ENCODE results near the gene COBL.

COBL gene

DNA sequence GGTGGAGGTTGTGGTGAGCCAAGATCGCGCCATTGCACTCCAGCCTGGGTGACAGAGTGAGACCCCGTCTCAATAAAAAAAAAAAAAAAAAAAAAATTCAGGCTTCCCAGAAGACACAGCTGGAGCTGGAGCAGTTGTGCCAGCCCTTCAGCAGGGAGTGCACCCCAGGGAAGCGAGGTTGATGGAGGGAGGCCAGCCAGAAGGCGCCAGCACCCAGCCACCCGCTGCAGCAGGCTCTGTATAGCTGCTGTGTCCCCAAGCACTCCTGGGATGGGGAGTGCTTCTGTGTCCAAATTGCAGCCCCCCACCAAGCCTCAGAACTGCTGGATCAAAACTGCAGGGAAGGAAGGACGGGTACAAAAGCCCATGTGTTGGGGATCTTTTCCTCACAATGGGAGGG, 47.8 kb downstream of the COBL start:
- TF ChIP-seq TAF1 (IDR thresholded peaks at IDR 0.05; ENCODE audit: borderline replicate concordance, insufficient read depth, low read length) = no peak
- TF ChIP-seq FOXP2 (optimal IDR thresholded peaks at IDR 0.05; ENCODE audit: borderline replicate concordance, extremely low read depth, extremely low read length, insufficient read depth) = no peak
- no peak for TF ChIP-seq SIN3A (IDR thresholded peaks at IDR 0.05; ENCODE audit: borderline replicate concordance, insufficient read depth, low read length)
- TF ChIP-seq POLR2AphosphoS5 (IDR thresholded peaks at IDR 0.05; ENCODE audit: low read depth, low read length) = no peak
- TF ChIP-seq, protein P1, sequence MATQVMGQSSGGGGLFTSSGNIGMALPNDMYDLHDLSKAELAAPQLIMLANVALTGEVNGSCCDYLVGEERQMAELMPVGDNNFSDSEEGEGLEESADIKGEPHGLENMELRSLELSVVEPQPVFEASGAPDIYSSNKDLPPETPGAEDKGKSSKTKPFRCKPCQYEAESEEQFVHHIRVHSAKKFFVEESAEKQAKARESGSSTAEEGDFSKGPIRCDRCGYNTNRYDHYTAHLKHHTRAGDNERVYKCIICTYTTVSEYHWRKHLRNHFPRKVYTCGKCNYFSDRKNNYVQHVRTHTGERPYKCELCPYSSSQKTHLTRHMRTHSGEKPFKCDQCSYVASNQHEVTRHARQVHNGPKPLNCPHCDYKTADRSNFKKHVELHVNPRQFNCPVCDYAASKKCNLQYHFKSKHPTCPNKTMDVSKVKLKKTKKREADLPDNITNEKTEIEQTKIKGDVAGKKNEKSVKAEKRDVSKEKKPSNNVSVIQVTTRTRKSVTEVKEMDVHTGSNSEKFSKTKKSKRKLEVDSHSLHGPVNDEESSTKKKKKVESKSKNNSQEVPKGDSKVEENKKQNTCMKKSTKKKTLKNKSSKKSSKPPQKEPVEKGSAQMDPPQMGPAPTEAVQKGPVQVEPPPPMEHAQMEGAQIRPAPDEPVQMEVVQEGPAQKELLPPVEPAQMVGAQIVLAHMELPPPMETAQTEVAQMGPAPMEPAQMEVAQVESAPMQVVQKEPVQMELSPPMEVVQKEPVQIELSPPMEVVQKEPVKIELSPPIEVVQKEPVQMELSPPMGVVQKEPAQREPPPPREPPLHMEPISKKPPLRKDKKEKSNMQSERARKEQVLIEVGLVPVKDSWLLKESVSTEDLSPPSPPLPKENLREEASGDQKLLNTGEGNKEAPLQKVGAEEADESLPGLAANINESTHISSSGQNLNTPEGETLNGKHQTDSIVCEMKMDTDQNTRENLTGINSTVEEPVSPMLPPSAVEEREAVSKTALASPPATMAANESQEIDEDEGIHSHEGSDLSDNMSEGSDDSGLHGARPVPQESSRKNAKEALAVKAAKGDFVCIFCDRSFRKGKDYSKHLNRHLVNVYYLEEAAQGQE (IDR thresholded peaks at IDR 0.05; ENCODE audit: insufficient read depth in 1 of 2, low read depth in 2 of 2, low read length in 2 of 2) = no peak

DNA sequence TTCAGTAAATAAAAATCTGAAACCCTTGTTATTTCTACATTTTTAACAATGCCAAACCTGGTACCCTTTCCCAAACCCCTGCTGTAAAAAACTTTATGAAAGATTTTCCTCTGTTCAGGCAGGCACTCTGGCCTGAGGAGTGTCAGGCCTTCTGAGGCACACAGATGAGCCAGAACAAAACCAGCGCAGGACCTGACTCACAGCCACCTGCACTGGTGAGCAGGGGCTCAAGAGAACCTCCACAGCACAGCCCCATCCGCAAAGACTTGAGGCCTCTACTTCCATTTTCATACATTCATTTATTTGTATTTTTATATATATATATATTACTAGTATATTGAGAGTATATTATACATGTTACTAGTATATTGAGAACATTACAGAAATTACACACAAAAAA, 49.4 kb downstream of the COBL start:
- no peak for TF ChIP-seq SIN3A (IDR thresholded peaks at IDR 0.05; ENCODE audit: borderline replicate concordance, insufficient read depth, low read length)
- TF ChIP-seq TAF1 (IDR thresholded peaks at IDR 0.05; ENCODE audit: borderline replicate concordance, insufficient read depth, low read length) = no peak
- TF ChIP-seq POLR2AphosphoS5 (IDR thresholded peaks at IDR 0.05; ENCODE audit: low read depth, low read length) = no peak
- TF ChIP-seq, protein P1 (IDR thresholded peaks at IDR 0.05; ENCODE audit: insufficient read depth in 1 of 2, low read depth in 2 of 2, low read length in 2 of 2) = no peak

DNA sequence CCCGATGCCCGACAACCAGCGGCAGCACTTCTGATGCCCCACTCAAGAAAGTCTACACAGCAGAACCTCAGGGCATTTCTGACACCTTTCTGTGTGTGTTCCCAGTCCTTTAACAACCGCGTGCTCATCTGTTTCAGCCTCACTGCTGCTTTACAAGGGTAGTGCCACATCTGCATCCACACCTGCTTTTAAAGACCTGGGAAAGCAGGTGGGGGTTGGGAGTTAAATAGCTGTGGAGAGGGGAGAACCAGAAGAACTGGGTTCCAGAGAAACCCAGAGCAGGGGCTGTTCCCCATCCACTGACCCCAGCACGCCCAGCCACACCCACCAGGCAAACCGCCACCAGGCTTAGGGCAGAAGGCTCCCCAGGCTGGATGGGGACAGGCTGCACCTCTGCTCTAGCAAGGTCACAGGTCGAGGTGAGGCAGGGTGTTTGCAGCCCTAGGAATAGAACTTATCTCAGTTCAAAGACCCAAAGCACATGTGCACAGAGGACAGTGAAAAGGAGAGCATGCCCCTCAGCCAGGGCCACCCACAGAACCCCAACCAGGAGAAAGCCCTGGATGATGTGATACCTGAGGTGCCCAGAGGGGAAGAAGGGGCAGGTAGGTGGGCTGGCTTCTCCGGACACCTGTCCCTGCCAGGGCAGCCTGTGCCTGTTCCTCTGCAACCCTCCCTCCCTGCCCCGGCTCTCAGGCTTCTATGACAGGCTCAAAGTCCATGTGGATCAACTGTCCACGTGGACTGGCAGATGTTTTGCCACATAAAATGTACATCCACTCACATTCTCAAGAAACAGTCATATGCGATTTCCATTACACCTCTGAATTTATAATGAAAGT, 51.3 kb downstream of the COBL start:
- TF ChIP-seq, protein P1 (IDR thresholded peaks at IDR 0.05; ENCODE audit: insufficient read depth in 1 of 2, low read depth in 2 of 2, low read length in 2 of 2) = no peak
- no peak for TF ChIP-seq TAF1 (IDR thresholded peaks at IDR 0.05; ENCODE audit: borderline replicate concordance, insufficient read depth, low read length)
- no peak for TF ChIP-seq POLR2AphosphoS5 (IDR thresholded peaks at IDR 0.05; ENCODE audit: low read depth, low read length)
- no peak for TF ChIP-seq FOXP2 (optimal IDR thresholded peaks at IDR 0.05; ENCODE audit: borderline replicate concordance, extremely low read depth, extremely low read length, insufficient read depth)
- no peak for TF ChIP-seq SIN3A (IDR thresholded peaks at IDR 0.05; ENCODE audit: borderline replicate concordance, insufficient read depth, low read length)

DNA sequence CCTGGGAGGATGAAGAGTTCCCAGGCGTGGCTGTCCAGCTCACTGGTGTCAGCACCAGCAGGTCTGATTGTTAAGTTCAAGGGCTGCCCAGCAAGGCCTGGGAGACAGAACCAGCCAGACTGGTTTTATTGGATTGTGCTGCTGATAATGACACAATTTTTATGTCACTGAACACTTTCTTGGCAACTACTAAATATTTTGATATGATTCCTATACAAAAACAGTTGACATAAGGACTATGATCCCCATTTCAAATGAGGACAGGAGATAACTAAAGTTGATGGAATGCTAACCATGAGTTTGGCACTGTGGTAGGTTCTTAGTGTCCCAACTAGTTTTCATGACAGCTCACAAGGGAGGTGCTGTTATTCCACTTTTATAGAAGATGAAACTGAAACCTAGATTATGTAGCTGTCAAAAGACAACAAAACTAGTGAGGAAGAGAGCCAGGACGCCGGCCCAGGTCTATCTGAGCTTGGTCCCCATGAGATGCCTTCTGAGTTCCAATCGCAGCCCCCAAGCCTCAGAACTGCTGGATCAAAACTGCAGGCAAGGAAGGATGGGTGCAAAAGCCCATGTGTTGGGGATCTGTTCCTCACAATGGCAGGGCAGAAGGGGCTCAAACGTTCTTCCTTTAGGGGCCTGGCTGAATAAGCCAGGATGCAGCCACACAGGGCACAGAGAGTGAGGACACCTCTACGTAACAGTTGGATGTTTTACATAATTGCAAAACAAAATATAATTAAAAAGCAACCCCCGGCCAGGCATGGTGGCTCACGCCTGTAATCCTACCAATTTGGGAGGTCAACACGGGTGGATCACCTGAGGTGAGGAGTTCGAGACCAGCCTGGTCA, 52.8 kb downstream of the COBL start:
- TF ChIP-seq FOXP2 (optimal IDR thresholded peaks at IDR 0.05; ENCODE audit: borderline replicate concordance, extremely low read depth, extremely low read length, insufficient read depth) = no peak

DNA sequence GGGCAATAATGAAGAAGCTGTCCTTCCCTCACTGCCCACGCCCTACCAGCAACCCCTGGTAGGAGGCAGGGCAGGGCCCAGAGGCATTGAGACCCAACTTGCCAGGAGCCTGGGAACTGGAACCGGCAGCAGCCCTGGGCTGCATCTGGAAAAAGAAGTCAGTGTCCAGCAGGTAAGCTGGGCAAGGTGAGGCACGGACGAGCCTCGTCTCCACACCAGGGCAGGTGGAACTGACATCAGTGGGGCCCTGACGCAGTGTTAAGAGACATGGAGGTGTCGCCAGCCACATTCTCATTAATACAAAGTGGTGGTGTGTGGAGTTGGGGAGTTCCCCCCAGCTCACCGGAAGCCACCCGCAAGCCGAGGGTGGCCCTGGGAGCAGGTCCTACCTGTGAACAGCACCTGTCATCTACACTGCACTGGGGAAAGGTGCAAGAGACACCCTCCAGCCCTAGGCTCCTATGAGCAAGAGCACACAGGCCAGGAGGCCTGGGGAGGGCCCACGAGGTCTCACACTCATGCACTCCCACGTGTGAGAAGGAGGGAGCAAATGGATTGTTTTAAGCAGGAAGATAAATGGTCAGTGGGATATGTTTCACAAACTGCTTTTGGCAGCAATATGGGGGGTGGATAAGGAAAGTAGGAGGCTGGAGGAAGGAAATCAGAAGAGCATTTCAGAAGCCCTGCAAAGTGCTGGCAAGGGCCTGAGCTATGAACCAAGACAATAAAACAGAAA, 53.6 kb downstream of the COBL start:
- no peak for TF ChIP-seq POLR2AphosphoS5 (IDR thresholded peaks at IDR 0.05; ENCODE audit: low read depth, low read length)
- no peak for TF ChIP-seq SIN3A (IDR thresholded peaks at IDR 0.05; ENCODE audit: borderline replicate concordance, insufficient read depth, low read length)
- TF ChIP-seq FOXP2 (optimal IDR thresholded peaks at IDR 0.05; ENCODE audit: borderline replicate concordance, extremely low read depth, extremely low read length, insufficient read depth) = no peak
- TF ChIP-seq, protein P1 (IDR thresholded peaks at IDR 0.05; ENCODE audit: insufficient read depth in 1 of 2, low read depth in 2 of 2, low read length in 2 of 2) = no peak
- no peak for TF ChIP-seq TAF1 (IDR thresholded peaks at IDR 0.05; ENCODE audit: borderline replicate concordance, insufficient read depth, low read length)

Data from PFSK-1 (cell line).